BJ (cell line): Measurements from ENCODE around the gene PEX10. TPM values are rescaled to one million over a fixed set of nuclear protein-coding genes. Genes with fewer than 3 reads are reported as not detected.

Experiments used
- CTCF ChIA-PET: fragments of 350-600 bp; formaldehyde crosslinking; extraction: SDS; loops from one replicate; lab custom pipeline; 2021; ENCODE audit warnings: antibody characterized with exemption, inconsistent platforms; lab: Yijun Ruan, JAX
- POLR2A ChIA-PET: fragments of 300-600 bp; sonication (Branson Sonifier 250); formaldehyde crosslinking; extraction: SDS; loops from one replicate; lab custom pipeline; 2021; ENCODE audit warnings: antibody characterized with exemption; lab: Charles Lee
- DNase-seq: peaks from one replicate; pipeline ENCODE4 v3.0.0-alpha.2; 2011; ENCODE audit warnings: low read depth
- H3K27me3 ChIP-seq: 2 replicates; pipeline ENCODE4 v1.6.0; 2011; ENCODE audit warnings: low read length; ENCODE audit not compliant: control insufficient read depth, insufficient read depth
- H3K36me3 ChIP-seq: 2 replicates; pipeline ENCODE4 v1.5.1; 2011; ENCODE audit warnings: low read length; ENCODE audit not compliant: control insufficient read depth, insufficient read depth
- H3K4me3 ChIP-seq: 2 replicates; pipeline ENCODE4 v1.5.1; 2011; ENCODE audit warnings: low read depth, mild to moderate bottlenecking, control low read depth, low read length
- polyA plus RNA-seq: library from polyadenylated mRNA; depleted of rRNA; stranded (reverse); fragments of >200 nt; gene quantifications from 2 replicates; pipeline ENCODE4 v1.2.3, GENCODE V29; 2011
- TF ChIP-seq, protein P1 (sequence below): IDR thresholded peaks from 2 replicates; pipeline ENCODE4 v1.5.1; 2011; ENCODE audit warnings: low read depth, mild to moderate bottlenecking, control low read depth, inconsistent platforms, low read length, moderate library complexity; ENCODE audit not compliant: insufficient read depth

Gene PEX10
- polyA plus RNA-seq, 1 experiment: 23.6 TPM

DNA sequence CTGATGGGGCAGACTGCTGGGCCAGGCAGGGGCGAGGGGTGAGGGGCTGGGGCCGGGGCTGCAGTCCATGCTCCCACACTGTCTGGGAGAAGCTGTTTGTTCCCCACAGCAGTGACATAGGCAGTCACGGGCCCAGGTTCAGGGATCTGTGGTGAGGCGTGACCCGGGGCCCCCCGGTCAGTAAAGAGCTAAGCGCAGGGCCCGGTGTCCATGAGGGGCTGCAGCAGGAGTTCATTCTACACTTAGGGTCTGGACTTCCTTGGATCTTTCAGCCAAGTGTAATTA is 4.4 kb downstream of the PEX10 start:
- TF ChIP-seq, protein P1, sequence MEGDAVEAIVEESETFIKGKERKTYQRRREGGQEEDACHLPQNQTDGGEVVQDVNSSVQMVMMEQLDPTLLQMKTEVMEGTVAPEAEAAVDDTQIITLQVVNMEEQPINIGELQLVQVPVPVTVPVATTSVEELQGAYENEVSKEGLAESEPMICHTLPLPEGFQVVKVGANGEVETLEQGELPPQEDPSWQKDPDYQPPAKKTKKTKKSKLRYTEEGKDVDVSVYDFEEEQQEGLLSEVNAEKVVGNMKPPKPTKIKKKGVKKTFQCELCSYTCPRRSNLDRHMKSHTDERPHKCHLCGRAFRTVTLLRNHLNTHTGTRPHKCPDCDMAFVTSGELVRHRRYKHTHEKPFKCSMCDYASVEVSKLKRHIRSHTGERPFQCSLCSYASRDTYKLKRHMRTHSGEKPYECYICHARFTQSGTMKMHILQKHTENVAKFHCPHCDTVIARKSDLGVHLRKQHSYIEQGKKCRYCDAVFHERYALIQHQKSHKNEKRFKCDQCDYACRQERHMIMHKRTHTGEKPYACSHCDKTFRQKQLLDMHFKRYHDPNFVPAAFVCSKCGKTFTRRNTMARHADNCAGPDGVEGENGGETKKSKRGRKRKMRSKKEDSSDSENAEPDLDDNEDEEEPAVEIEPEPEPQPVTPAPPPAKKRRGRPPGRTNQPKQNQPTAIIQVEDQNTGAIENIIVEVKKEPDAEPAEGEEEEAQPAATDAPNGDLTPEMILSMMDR: no peak
- no peak for DNase-seq
- ChIA-PET POLR2A (no interaction called here), CTCF (interaction anchor here (0.9 to 2.8 kb wide), 3 partner anchors 139 to 209 kb away, joined by 3 to 7 read pairs (median 4); no protein-coding TSS in a partner anchor)
- Histone ChIP-seq H3K4me3 (no peak overlapping the region), H3K36me3 (peaks cover 36% of the 10 kb centered on the region), H3K27me3 (no peaks in the 10 kb centered on the region)

DNA sequence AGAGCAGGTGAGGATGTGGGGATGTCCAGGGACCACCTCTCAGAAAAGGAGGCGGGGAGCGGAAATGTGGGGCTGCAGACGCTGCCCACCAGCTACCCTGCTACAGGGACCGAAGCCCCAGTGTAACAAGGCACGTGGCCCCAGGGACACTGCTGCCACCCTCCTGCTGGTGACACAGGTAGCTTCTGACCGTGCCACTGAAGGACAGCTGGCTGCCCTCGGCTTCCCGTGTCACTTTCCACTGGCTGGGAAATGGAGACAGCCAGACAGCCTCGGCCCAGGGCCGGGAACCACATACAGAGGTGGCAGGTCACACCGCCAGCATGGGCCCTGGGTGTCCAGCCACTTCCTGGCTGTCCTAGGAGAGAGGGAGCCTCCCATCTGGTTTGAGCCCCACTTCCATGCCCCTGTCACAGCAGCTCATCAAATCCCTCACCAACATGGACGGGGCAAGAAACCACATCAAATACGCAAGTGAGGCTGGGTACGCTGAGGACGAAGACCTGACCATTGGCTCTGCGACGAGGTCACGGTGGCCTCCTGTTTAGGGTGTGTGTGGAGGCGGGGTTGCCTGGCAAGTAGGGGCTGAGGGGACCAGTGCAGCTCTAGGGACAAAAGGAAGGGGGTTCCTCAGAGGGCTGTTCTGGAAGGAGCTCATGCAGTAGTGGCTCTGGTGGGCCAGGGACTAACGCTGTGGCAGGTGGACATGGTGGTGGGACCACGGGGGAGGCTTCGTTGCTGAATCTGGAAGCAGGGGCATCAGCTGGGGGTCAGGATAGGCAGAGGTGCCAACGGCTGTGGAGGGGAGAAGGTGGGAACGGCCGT is 5.0 kb downstream of the PEX10 start:
- POLR2A ChIA-PET: no interaction called here
- H3K36me3 ChIP-seq: peaks cover 42% of the 10 kb centered on the region
- CTCF ChIA-PET: interaction anchor here (0.9 to 2.8 kb wide), 3 partner anchors 140 to 208 kb away, joined by 3 to 7 read pairs (median 4); no protein-coding TSS in a partner anchor

DNA sequence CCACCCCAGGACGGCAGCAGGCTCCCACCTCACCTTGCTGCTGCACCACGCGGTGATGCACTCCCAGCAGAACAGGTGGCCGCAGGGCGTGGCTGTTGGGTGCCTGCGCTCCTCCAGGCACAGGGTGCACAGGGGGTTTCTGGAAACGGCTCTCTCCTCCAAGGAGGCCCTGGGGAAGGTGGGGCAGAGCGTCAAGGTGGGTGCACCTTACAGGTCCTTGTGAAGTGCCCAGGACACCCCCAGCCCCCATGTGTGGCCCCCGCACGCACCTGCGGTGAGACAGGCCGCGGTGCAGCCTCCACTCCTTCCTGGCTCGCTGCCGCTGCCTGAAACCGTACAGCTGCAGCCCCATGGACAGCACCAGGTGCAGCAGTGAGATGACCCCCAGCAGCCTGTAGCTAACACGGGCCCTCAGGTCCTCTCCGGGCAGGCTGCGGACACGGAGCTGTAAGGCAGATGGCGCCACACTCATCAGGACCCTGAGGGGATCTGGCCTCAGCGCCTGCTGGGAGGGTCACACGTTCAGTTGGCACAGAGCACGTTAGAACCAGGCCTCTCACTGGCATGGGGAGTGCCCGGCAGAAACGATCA is 5.8 kb downstream of the PEX10 start:
- ChIA-PET CTCF (interaction anchor here (1.2 to 2.8 kb wide), 2 partner anchors 141 to 142 kb away, joined by 4 to 7 read pairs; no protein-coding TSS in a partner anchor), POLR2A (no interaction called here)
- Histone ChIP-seq H3K27me3 (no peaks in the 10 kb centered on the region), H3K4me3 (no peak overlapping the region), H3K36me3 (peaks cover 46% of the 10 kb centered on the region)
- TF ChIP-seq, protein P1: 0 out of 2 replicates have a peak, but pooled peaks have one; percentile 8
- no peak for DNase-seq

More for the DNA sequence above, 5.0 kb downstream of the PEX10 start:
- TF ChIP-seq, protein P1: no peak
- H3K27me3 ChIP-seq: no peaks in the 10 kb centered on the region
- no peak overlapping the region for H3K4me3 ChIP-seq
- DNase-seq: no peak

DNA sequence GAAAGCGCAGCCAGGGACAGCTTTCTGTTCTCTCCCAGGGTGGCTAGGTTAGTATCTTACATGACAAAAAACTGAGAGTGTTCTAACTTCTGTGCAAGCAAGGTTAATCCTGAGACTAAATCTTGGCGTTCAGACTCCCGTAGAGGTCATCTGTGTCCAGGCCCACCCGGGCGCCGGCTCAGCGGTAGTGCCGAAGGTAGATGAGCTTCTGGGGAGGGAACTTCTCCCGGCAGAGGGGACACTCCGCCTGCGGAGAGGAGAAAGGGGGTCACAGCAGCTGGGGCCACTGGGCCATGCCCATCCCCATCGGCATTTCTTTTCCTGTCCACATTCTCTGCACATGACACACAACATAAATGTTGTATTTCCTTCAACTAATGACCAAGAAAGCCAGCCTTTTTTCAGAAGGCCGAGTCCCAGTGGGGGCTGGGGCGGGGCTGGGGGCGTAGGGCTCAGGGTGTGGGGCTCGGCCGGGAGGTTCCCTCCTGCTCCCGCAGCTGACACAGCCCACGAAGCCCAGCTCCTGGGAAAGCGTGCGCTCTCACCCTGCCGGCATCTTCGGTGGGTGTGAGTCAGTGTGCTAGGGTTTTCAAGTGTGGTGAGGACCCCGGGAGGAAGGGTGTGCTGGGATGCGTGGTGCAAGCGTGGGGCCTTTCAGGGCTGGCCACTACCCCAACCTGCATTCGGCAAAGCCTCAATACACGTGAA is 6.6 kb downstream of the PEX10 start:
- H3K4me3 ChIP-seq: no peak overlapping the region
- TF ChIP-seq, protein P1: no peak
- no peak for DNase-seq
- ChIA-PET CTCF (no interaction called here), POLR2A (no interaction called here)
- no peaks in the 10 kb centered on the region for H3K27me3 ChIP-seq
- H3K36me3 ChIP-seq: peaks cover 52% of the 10 kb centered on the region
